CD4-positive, CD25-positive, alpha-beta regulatory T cell (primary cell): ENCODE measurements around the gene SLC23A2. TPM values are rescaled to one million over a fixed set of nuclear protein-coding genes. Genes with fewer than 3 reads are reported as not detected.
"Not testable (repeated sequence)": the region's sequence is repeated elsewhere in the genome, so short reads cannot be mapped to it uniquely, and the experiment has no call there.

Experiments used
- ATAC-seq, 2 donors: fragments of 150-1000 bp; cut with Tn5 transposase; one replicate each; pipeline ENCODE4 v1.10.0; 2021; ENCODE audit warnings: low read depth in 2 of 2, moderate number of reproducible peaks in 2 of 2, moderate library complexity in 1 of 2
- DNase-seq, 3 donors: peaks; one replicate each; pipeline versions ENCODE4 v3.0.0 to v3.0.0-alpha.2; 2012 to 2022; ENCODE audit warnings: mixed read lengths in 1 of 3
- H3K27ac ChIP-seq: one replicate; pipeline ENCODE4 v1.7.0; 2013; ENCODE audit warnings: mild to moderate bottlenecking, low read length; ENCODE audit not compliant: insufficient read depth, poor library complexity, severe bottlenecking
- H3K27me3 ChIP-seq: one replicate; pipeline ENCODE4 v1.7.0; 2013; ENCODE audit warnings: low read length; ENCODE audit not compliant: control insufficient read depth, insufficient read depth
- H3K36me3 ChIP-seq: one replicate; pipeline ENCODE4 v1.7.0; 2013; ENCODE audit warnings: mild to moderate bottlenecking, low read length, moderate library complexity; ENCODE audit not compliant: control insufficient read depth, insufficient read depth
- H3K4me1 ChIP-seq: 2 replicates; pipeline ENCODE4 v1.7.0; 2013; ENCODE audit warnings: mild to moderate bottlenecking, low read length; ENCODE audit not compliant: insufficient read depth, control insufficient read depth, poor library complexity, severe bottlenecking
- H3K4me3 ChIP-seq: one replicate; pipeline ENCODE4 v1.7.0; 2013; ENCODE audit warnings: low read depth, mild to moderate bottlenecking, low read length, moderate library complexity
- H3K9me3 ChIP-seq, 2 experiments: 1 replicate in 1 of 2; 2 replicates in 1 of 2; pipeline ENCODE4 v1.7.0; 2013; ENCODE audit warnings: low read length in 2 of 2, mild to moderate bottlenecking in 1 of 2, moderate library complexity in 1 of 2; ENCODE audit not compliant: control insufficient read depth in 2 of 2
- H3K27ac Mint-ChIP-seq, 3 donors: one replicate each; pipeline ENCODE4 v1.8.0; 2020 to 2022; ENCODE audit warnings: mild to moderate bottlenecking in 3 of 3, mixed read lengths in 3 of 3, moderate library complexity in 2 of 3
- H3K27me3 Mint-ChIP-seq: one replicate; pipeline ENCODE4 v1.8.0; 2022; ENCODE audit warnings: mild to moderate bottlenecking, mixed read lengths
- H3K36me3 Mint-ChIP-seq: one replicate; pipeline ENCODE4 v1.8.0; 2020; ENCODE audit warnings: mixed read lengths
- H3K4me1 Mint-ChIP-seq, 4 donors: one replicate each; pipeline ENCODE4 v1.8.0; 2020 to 2022; ENCODE audit warnings: mixed read lengths in 4 of 4, mild to moderate bottlenecking in 1 of 4
- H3K4me3 Mint-ChIP-seq, 4 donors: one replicate each; pipeline ENCODE4 v1.8.0; 2020 to 2022; ENCODE audit warnings: mild to moderate bottlenecking in 4 of 4, mixed read lengths in 4 of 4, moderate library complexity in 3 of 4
- H3K9me3 Mint-ChIP-seq, 7 donors: one replicate each; pipeline ENCODE4 v1.8.0; 2020 to 2022; ENCODE audit warnings: mixed read lengths in 7 of 7, mild to moderate bottlenecking in 3 of 7, moderate library complexity in 2 of 7
- polyA plus RNA-seq, 4 donors: library from polyadenylated mRNA; unstranded; fragments of 300-500 nt; fragmentation: Illumina TruSeq; gene quantifications; one replicate each; pipeline ENCODE4 v1.2.3, GENCODE V29; 2021
- total RNA-seq: library from RNA; stranded (reverse); gene quantifications from one replicate; pipeline ENCODE4 v1.2.3, GENCODE V29; 2022

SLC23A2 gene
- total and polyA plus RNA-seq, 5 donors from 2014 or later = 3.7 to 19.6 (median 4.7) TPM

DNA sequence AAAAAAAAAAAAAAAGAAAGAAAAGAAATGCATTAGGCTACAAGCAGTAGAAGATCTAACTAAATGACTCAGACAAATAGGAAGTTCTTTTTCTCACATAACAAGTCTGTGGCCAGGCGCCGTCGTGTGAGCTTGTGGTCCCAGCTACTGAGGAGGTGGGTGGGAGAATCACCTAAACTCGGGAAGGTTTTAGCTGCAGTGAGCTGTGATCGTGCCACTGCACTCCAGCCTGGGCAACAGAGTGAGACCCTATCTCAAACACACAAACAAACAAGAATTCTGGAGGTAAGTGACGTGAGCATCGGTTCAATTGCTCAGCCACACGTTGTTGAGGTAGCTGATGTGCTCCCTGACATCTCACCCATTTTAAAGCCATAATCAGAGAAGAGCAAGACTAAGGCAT is 37.9 kb upstream of the SLC23A2 start:
- Histone ChIP-seq H3K36me3 (no peaks in the 10 kb centered on the region), H3K27me3 (peaks cover 2% of the 10 kb centered on the region), H3K4me3 (no peak overlapping the region), H3K4me1 (no peaks in the 10 kb centered on the region), H3K9me3 (no peaks in the 10 kb centered on the region), H3K27ac (no peak overlapping the region)
- ATAC-seq (no peak), DNase-seq (peak in 1 of 3 donors; percentile 33)
- no peaks in the 10 kb centered on the region for H3K9me3 Mint-ChIP-seq
- H3K4me3 Mint-ChIP-seq = peak overlapping the region in 2 of 4 donors; percentile 22 to 23
- H3K4me1 Mint-ChIP-seq = peaks cover 0 to 3% (median 0%) of the 10 kb centered on the region in 4 donors
- peak overlapping the region in 1 of 3 donors; percentile 20 for H3K27ac Mint-ChIP-seq
- H3K27me3 Mint-ChIP-seq = peaks cover 19% of the 10 kb centered on the region
- no peaks in the 10 kb centered on the region for H3K36me3 Mint-ChIP-seq

DNA sequence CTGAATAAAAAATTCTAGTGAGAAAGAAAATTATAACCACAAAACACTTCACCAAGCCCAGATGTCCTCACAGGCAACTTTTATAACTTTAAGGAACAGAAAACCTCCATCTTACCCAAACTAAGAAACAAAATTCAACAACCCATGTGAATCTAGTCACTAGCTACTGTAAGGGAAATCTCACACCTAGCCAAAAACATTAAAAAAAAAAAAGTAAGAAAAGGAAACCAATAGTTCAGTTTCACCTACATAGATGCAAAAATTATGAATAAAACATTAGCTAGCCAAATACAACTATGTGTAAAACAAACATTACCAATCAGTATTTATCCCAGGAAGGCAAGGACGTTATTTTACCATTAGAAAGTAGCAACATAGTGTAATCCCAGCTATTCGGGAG is 35.5 kb upstream of the SLC23A2 start:
- H3K36me3 Mint-ChIP-seq = no peaks in the 10 kb centered on the region
- ATAC-seq = no peak
- Histone ChIP-seq H3K4me1 (no peaks in the 10 kb centered on the region), H3K36me3 (no peaks in the 10 kb centered on the region), H3K27ac (no peak overlapping the region), H3K27me3 (peaks cover 2% of the 10 kb centered on the region), H3K9me3 (no peaks in the 10 kb centered on the region), H3K4me3 (no peak overlapping the region)
- H3K9me3 Mint-ChIP-seq = no peaks in the 10 kb centered on the region
- H3K4me3 Mint-ChIP-seq = no peak overlapping the region
- H3K27me3 Mint-ChIP-seq = peaks cover 19% of the 10 kb centered on the region
- peaks cover 0 to 3% (median 0%) of the 10 kb centered on the region in 4 donors for H3K4me1 Mint-ChIP-seq
- H3K27ac Mint-ChIP-seq = no peak overlapping the region
- DNase-seq = no peak

DNA sequence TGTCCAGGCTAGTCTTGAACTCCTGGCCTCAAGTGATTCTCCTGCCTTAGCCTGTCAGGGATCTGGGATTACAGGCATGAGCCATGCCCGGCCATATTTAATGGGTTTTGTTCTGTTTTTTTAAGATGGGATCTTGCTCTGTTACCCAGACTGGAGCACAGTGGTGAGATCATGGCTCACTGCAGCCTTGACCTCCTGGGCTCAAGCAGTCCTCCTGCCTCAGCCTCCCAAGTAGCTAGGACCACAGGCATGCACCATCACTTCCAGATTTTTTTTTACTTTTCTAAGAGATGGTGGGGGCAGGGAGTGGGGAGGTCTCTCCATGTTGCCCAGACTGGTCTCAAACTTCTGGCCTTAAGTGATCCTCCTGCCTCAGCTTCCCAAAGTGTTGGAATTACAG is 34.2 kb upstream of the SLC23A2 start:
- H3K4me1 Mint-ChIP-seq, ATAC-seq, H3K27ac ChIP-seq, H3K9me3 ChIP-seq, H3K9me3 Mint-ChIP-seq, H3K27ac Mint-ChIP-seq, H3K36me3 Mint-ChIP-seq, H3K4me3 ChIP-seq, H3K4me1 ChIP-seq, H3K27me3 ChIP-seq, DNase-seq, H3K4me3 Mint-ChIP-seq, H3K36me3 ChIP-seq: not testable (repeated sequence)
- peaks cover 19% of the 10 kb centered on the region for H3K27me3 Mint-ChIP-seq

DNA sequence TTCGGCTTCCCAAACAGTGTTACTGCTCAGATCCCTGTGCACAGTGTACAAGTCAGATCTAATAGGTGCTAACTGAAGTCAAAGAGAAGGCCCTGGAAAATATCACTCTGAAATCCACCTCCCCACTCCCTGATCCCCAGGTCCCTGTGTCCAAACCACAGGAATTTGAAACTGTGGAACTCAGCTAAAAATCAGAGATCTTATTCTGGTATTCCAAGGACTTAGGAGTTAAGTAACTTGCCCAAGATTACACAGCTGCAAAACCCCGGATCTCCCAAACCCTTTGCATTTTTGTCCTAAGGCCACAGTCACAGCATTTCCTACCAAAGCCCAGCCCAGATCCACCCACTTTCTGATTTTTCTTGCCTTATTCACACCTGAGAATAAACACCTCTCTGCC is 32.3 kb upstream of the SLC23A2 start:
- no peaks in the 10 kb centered on the region for H3K9me3 ChIP-seq
- H3K4me1 ChIP-seq = no peaks in the 10 kb centered on the region
- H3K36me3 ChIP-seq = no peaks in the 10 kb centered on the region
- H3K27me3 Mint-ChIP-seq = peaks cover 10% of the 10 kb centered on the region
- DNase-seq = no peak
- peaks cover 0 to 4% (median 0%) of the 10 kb centered on the region in 4 donors for H3K4me1 Mint-ChIP-seq
- no peaks in the 10 kb centered on the region for H3K9me3 Mint-ChIP-seq
- peaks cover 2% of the 10 kb centered on the region for H3K27me3 ChIP-seq
- ATAC-seq = no peak
- no peak overlapping the region for H3K27ac Mint-ChIP-seq
- no peak overlapping the region for H3K27ac ChIP-seq
- H3K36me3 Mint-ChIP-seq = no peaks in the 10 kb centered on the region
- H3K4me3 Mint-ChIP-seq = no peak overlapping the region
- H3K4me3 ChIP-seq = no peak overlapping the region

DNA sequence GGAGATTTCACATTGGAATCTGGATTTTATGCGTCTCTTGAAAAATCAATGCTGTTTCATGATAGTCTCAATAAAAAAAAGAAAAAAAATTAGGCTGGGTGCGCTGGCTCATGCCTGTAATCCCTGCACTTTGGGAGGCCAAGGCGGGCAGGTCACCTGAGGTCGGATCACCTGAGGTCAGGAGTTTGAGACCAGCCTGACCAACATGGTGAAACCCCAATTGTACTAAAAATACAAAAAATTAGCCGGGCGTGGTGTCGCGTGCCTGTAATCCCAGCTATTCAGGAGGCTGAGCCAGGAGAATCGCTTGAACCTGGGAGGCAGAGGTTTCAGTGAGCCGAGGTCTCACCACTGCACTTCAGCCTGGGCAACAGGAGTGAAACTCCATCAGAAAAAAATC is 30.4 kb upstream of the SLC23A2 start:
- H3K9me3 Mint-ChIP-seq, H3K9me3 ChIP-seq, H3K27ac ChIP-seq, H3K36me3 Mint-ChIP-seq, H3K4me1 ChIP-seq, DNase-seq, H3K36me3 ChIP-seq, ATAC-seq, H3K27me3 Mint-ChIP-seq, H3K4me1 Mint-ChIP-seq, H3K4me3 ChIP-seq, H3K4me3 Mint-ChIP-seq, H3K27me3 ChIP-seq, H3K27ac Mint-ChIP-seq: not testable (repeated sequence)

DNA sequence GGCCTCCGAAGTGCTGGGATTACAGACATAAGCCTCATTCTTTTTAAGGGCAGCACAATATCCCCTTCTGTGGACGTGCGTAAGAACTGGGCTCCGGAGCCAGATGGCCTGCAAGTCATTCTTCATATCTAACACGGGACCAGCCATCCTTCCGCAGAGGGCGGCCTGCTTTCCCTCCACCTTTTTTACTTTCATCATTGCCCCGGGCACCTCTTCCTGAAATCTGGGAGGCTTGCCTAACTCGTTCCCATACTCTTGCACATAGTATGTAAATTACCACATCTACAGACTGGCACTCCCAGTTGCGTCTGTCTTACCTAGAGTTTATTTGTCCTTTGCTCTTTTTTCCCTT is 29.9 kb upstream of the SLC23A2 start:
- H3K9me3 Mint-ChIP-seq = no peaks in the 10 kb centered on the region
- no peaks in the 10 kb centered on the region for H3K4me1 ChIP-seq
- peaks cover 10% of the 10 kb centered on the region for H3K27me3 Mint-ChIP-seq
- H3K9me3 ChIP-seq = no peaks in the 10 kb centered on the region
- DNase-seq (no peak), ATAC-seq (no peak)
- no peak overlapping the region for H3K4me3 ChIP-seq
- H3K4me3 Mint-ChIP-seq = no peak overlapping the region
- H3K4me1 Mint-ChIP-seq = peaks cover 0 to 4% (median 0%) of the 10 kb centered on the region in 4 donors
- H3K36me3 ChIP-seq = no peaks in the 10 kb centered on the region
- no peaks in the 10 kb centered on the region for H3K36me3 Mint-ChIP-seq
- no peak overlapping the region for H3K27ac Mint-ChIP-seq
- peaks cover 2% of the 10 kb centered on the region for H3K27me3 ChIP-seq
- H3K27ac ChIP-seq = no peak overlapping the region

DNA sequence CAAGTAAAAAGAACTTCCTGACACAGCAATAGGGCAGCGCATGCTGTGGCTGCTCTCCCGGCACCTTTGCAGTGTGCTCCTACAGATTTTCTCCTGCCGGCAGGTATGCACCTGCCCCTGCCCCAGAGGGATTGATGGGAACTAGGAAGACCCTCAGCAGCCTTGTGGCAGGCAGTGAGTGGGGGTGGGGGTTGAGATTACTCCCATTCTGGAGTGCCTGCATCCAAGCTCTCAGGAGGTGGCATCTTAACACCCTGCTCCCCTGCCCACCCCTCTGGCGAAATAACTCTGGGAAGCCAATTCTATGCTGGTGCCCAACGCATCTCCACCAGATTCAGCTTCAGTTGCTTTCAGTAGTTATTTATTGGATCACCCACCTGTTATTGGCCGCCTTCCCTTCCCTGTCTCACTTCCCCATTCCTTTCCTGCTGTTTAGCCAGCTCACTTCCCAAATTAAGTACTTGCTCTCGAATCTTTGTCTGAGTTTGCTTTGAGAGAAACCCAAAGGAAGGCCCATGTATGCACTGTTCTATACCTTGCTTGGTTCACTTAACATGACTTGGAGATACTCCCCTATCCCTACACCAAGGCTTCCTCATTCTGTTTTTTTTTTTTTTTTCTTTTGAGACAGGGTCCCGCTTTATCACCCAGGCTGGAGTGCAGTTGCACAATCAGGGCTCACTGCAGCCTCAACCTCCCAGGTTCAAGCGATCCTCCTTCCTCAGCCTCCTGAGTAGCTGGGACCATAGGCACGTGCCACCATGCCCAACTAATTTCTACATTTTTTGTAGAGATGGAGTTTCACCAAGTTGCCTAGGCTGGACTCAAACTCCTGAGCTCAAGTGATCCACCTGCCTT is 29.3 kb upstream of the SLC23A2 start:
- H3K4me1 Mint-ChIP-seq = peaks cover 0 to 4% (median 0%) of the 10 kb centered on the region in 4 donors
- peaks cover 5% of the 10 kb centered on the region for H3K27me3 Mint-ChIP-seq
- Histone ChIP-seq H3K4me1 (no peaks in the 10 kb centered on the region), H3K4me3 (no peak overlapping the region), H3K27me3 (peaks cover 2% of the 10 kb centered on the region), H3K27ac (no peak overlapping the region), H3K9me3 (no peaks in the 10 kb centered on the region), H3K36me3 (no peaks in the 10 kb centered on the region)
- ATAC-seq (no peak), DNase-seq (no peak)
- no peak overlapping the region for H3K27ac Mint-ChIP-seq
- no peak overlapping the region for H3K4me3 Mint-ChIP-seq
- H3K36me3 Mint-ChIP-seq = no peaks in the 10 kb centered on the region
- no peaks in the 10 kb centered on the region for H3K9me3 Mint-ChIP-seq
